GM12874 (cell line): ENCODE data around the gene RBM6.

ENCODE experiments used
- CTCF ChIP-seq: IDR thresholded peaks from 2 replicates; pipeline ENCODE4 v1.5.1; 2011; ENCODE audit warnings: low read depth, mild to moderate bottlenecking, control low read depth, low read length, moderate library complexity; ENCODE audit not compliant: insufficient read depth

RBM6 gene

GRCh38 chr3:50117120-50117519 is 177.2 kb downstream of the RBM6 start:
- TF ChIP-seq CTCF: no peak

- TF ChIP-seq CTCF: no peak
These were observed 178.3 kb downstream of the RBM6 start for GRCh38 chr3:50118237-50118636.

GRCh38 chr3:50119786-50120185 is 179.8 kb downstream of the RBM6 start:
- no peak for TF ChIP-seq CTCF

GRCh38 chr3:50120364-50121071 is 180.6 kb downstream of the RBM6 start:
- no peak for TF ChIP-seq CTCF

GRCh38 chr3:50121072-50122032 is 181.4 kb downstream of the RBM6 start:
- TF ChIP-seq CTCF: peak; percentile 81

GRCh38 chr3:50122071-50122470 is 182.1 kb downstream of the RBM6 start:
- no peak for TF ChIP-seq CTCF

GRCh38 chr3:50122661-50123391 is 182.9 kb downstream of the RBM6 start:
- TF ChIP-seq CTCF: no peak
